Loucy (cell line): ENCODE results near the gene SMIM23.

Source experiments
- H2AFZ ChIP-seq: fragments of 200-600 bp; sonication (generic); 2 replicates; pipeline ENCODE4 v1.6.0; 2016; ENCODE audit warnings: antibody characterized with exemption, mild to moderate bottlenecking, low read length, moderate library complexity
- H3F3A ChIP-seq: fragments of 200-600 bp; 2 replicates; pipeline ENCODE4 v1.6.0; 2016; ENCODE audit warnings: antibody characterized with exemption, low read depth, mild to moderate bottlenecking
- H3K27me3 ChIP-seq: fragments of 200-600 bp; sonication (generic); 2 replicates; pipeline ENCODE4 v1.6.1; 2014; ENCODE audit warnings: low read length, mild to moderate bottlenecking; ENCODE audit not compliant: insufficient read depth, poor library complexity, severe bottlenecking
- H3K36me3 ChIP-seq: fragments of 200-600 bp; sonication (generic); 2 replicates; pipeline ENCODE4 v1.6.1; 2016; ENCODE audit warnings: low read length; ENCODE audit not compliant: insufficient read depth
- H3K4me1 ChIP-seq: fragments of 200-600 bp; sonication (generic); 2 replicates; pipeline ENCODE4 v1.5.1; 2014; ENCODE audit warnings: low read length, mild to moderate bottlenecking; ENCODE audit not compliant: insufficient read depth, poor library complexity, severe bottlenecking
- H3K4me2 ChIP-seq: fragments of 200-600 bp; sonication (generic); 2 replicates; pipeline ENCODE4 v1.6.0; 2014; ENCODE audit warnings: antibody characterized with exemption, low read length, low read depth, mild to moderate bottlenecking; ENCODE audit not compliant: poor library complexity, severe bottlenecking
- H3K4me3 ChIP-seq: fragments of 200-600 bp; sonication (generic); 2 replicates; pipeline ENCODE4 v1.5.1; 2014; ENCODE audit warnings: low read length, mild to moderate bottlenecking, mixed read lengths; ENCODE audit not compliant: poor library complexity, severe bottlenecking
- H3K79me2 ChIP-seq: fragments of 200-600 bp; sonication (generic); 2 replicates; pipeline ENCODE4 v1.6.1; 2014; ENCODE audit warnings: low read length; ENCODE audit not compliant: insufficient read depth
- H3K9ac ChIP-seq: fragments of 200-600 bp; sonication (generic); 2 replicates; pipeline ENCODE4 v1.6.0; 2014; ENCODE audit warnings: mild to moderate bottlenecking, low read depth, low read length, moderate library complexity; ENCODE audit not compliant: poor library complexity, severe bottlenecking
- H3K9me2 ChIP-seq: fragments of 200-600 bp; sonication (generic); replicated peaks from 2 replicates; pipeline ENCODE4 v1.6.1; 2016; ENCODE audit warnings: low read depth, low read length, mixed read lengths
- H3K9me3 ChIP-seq: fragments of 200-600 bp; sonication (generic); 2 replicates; pipeline ENCODE4 v1.6.1; 2014; ENCODE audit warnings: mild to moderate bottlenecking, antibody characterized with exemption, low read length, low read depth; ENCODE audit not compliant: insufficient read depth
- H4K20me1 ChIP-seq: fragments of 200-600 bp; sonication (generic); 2 replicates; pipeline ENCODE4 v1.6.0; 2014; ENCODE audit warnings: antibody characterized with exemption, low read length, mild to moderate bottlenecking; ENCODE audit not compliant: insufficient read depth, poor library complexity, severe bottlenecking
- EZH2phosphoT487 ChIP-seq: fragments of 200-600 bp; IDR thresholded peaks from 2 replicates; pipeline ENCODE4 v1.6.1; 2018; ENCODE audit warnings: antibody characterized with exemption, mild to moderate bottlenecking, moderate library complexity, borderline replicate concordance
- TF ChIP-seq, protein P1 (sequence below): fragments of 200-600 bp; sonication (generic); conservative IDR thresholded peaks from 2 replicates; pipeline ENCODE4 v1.5.1; 2014; ENCODE audit warnings: mild to moderate bottlenecking, antibody characterized with exemption, low read length

SMIM23 gene

DNA sequence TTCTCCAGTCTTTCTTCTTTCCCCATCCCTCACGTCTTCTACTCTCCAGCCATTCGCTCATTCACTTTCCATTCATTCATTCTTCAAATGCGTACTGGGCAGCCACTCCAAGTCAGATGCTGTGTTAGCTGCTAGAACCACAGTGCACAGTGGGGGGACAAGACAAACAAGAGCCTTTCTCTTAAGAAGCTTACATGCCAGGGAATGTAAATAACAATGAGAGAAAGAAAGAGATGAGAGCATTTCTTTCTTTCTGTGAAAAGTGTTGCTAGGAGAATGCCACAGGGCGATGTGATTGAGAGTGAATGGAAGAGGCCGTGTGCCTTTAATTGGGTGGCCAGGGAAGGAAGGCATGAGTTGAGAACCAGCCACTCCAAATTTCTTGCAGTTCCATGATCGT, 46.3 kb upstream of the SMIM23 start:
- no peak overlapping the region for H3K4me2 ChIP-seq
- no peaks in the 10 kb centered on the region for H3K4me1 ChIP-seq
- no peaks in the 10 kb centered on the region for H4K20me1 ChIP-seq
- H2AFZ ChIP-seq = no peak overlapping the region
- no peaks in the 10 kb centered on the region for H3K9me3 ChIP-seq
- TF ChIP-seq, protein P1, sequence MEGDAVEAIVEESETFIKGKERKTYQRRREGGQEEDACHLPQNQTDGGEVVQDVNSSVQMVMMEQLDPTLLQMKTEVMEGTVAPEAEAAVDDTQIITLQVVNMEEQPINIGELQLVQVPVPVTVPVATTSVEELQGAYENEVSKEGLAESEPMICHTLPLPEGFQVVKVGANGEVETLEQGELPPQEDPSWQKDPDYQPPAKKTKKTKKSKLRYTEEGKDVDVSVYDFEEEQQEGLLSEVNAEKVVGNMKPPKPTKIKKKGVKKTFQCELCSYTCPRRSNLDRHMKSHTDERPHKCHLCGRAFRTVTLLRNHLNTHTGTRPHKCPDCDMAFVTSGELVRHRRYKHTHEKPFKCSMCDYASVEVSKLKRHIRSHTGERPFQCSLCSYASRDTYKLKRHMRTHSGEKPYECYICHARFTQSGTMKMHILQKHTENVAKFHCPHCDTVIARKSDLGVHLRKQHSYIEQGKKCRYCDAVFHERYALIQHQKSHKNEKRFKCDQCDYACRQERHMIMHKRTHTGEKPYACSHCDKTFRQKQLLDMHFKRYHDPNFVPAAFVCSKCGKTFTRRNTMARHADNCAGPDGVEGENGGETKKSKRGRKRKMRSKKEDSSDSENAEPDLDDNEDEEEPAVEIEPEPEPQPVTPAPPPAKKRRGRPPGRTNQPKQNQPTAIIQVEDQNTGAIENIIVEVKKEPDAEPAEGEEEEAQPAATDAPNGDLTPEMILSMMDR = no peak
- TF ChIP-seq EZH2phosphoT487 = no peak
- no peak overlapping the region for H3K9ac ChIP-seq
- no peak overlapping the region for H3K4me3 ChIP-seq
- no peaks in the 10 kb centered on the region for H3K9me2 ChIP-seq
- H3F3A ChIP-seq = no peaks in the 10 kb centered on the region
- no peaks in the 10 kb centered on the region for H3K79me2 ChIP-seq
- no peaks in the 10 kb centered on the region for H3K27me3 ChIP-seq
- no peaks in the 10 kb centered on the region for H3K36me3 ChIP-seq

DNA sequence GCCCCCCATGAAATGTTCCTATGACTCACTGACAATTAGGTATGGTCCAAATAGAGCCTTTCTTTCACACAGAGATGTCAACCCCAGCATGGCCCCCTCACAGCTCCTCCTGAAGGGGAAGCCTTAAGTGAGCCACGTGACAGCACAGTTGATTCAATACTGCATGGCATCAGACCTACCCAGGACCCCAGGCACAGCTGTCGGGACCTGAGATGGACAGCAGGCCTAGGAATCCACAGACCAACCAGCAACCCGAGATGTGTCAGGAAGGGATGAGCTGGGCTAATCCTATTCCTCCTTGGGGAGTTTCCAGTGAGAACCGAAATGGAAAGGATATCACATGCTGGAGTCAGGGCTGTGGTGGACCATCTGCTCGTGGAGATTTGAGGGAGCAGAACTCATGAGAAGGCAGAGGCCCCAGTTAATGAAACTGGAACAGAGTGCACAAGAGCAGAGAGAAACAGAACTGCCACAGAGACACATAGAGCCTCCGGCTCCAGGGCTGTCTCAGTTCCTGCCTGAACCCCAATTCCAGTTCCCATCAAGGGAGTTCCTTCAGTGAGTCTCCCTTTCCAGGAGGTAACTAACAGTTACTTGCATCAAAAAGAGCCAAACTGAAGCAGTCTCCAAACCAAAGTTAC, 42.1 kb upstream of the SMIM23 start:
- TF ChIP-seq, protein P1 = no peak
- H2AFZ ChIP-seq = no peak overlapping the region
- no peaks in the 10 kb centered on the region for H3K9me3 ChIP-seq
- no peaks in the 10 kb centered on the region for H3K79me2 ChIP-seq
- no peak overlapping the region for H3K4me3 ChIP-seq
- H4K20me1 ChIP-seq = no peaks in the 10 kb centered on the region
- H3K4me1 ChIP-seq = no peaks in the 10 kb centered on the region
- no peaks in the 10 kb centered on the region for H3K9me2 ChIP-seq
- H3K36me3 ChIP-seq = no peaks in the 10 kb centered on the region
- H3K9ac ChIP-seq = no peak overlapping the region
- no peaks in the 10 kb centered on the region for H3F3A ChIP-seq
- H3K4me2 ChIP-seq = no peak overlapping the region
- no peaks in the 10 kb centered on the region for H3K27me3 ChIP-seq

DNA sequence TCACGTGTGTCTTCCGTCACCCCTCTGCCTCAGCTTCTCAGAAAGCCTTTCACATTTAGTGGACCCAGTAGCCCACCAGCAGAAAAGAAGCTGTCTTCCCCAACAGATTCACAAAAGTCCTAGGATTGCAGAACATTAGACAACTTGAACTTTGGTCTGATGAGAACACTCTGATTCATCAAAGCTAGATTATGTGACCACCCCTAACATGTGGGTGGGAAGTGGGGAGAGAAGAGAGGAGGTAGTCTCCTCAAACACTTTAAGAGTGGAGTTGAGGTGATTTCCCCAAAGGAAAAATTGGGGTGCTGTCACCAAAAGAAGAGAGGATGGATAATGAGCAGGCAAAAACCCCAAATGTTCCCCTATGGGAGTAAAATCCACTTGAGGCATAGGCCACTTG, 41.4 kb upstream of the SMIM23 start:
- H3K4me1 ChIP-seq = no peaks in the 10 kb centered on the region
- TF ChIP-seq EZH2phosphoT487 = no peak
- TF ChIP-seq, protein P1 = no peak
- H3K9me3 ChIP-seq = no peaks in the 10 kb centered on the region
- no peaks in the 10 kb centered on the region for H3F3A ChIP-seq
- no peak overlapping the region for H3K9ac ChIP-seq
- no peaks in the 10 kb centered on the region for H3K27me3 ChIP-seq
- no peaks in the 10 kb centered on the region for H3K79me2 ChIP-seq
- H3K36me3 ChIP-seq = no peaks in the 10 kb centered on the region
- no peak overlapping the region for H2AFZ ChIP-seq
- no peaks in the 10 kb centered on the region for H3K9me2 ChIP-seq
- no peak overlapping the region for H3K4me3 ChIP-seq
- H4K20me1 ChIP-seq = no peaks in the 10 kb centered on the region
- no peak overlapping the region for H3K4me2 ChIP-seq
